Heart left ventricle (tissue), 16 donors: ENCODE measurements around the gene CACNG7. TPM values are rescaled to one million over a fixed set of nuclear protein-coding genes. Genes with fewer than 3 reads are reported as not detected.
"Not testable (repeated sequence)": the region's sequence is repeated elsewhere in the genome, so short reads cannot be mapped to it uniquely, and the experiment has no call there.

Experiments
- ATAC-seq, 4 donors: fragments of 200-7000 bp; cut with Tn5 transposase; one replicate each; pipeline ENCODE4 v1.9.1; 2020 to 2022; ENCODE audit warnings: moderate library complexity in 4 of 4, mild to moderate bottlenecking in 3 of 4, moderate number of reproducible peaks in 1 of 4
- DNase-seq, 5 donors: peaks; one replicate each; pipeline ENCODE4 v3.0.0-alpha.2; 2020
- H3K27ac ChIP-seq, 12 donors: fragments of 200-600 bp; sonication (generic) in 4 of 12; one replicate each; pipeline versions ENCODE4 v1.5.0 to v1.8.0; 2016 to 2022; ENCODE audit warnings: mild to moderate bottlenecking in 2 of 12
- H3K27me3 ChIP-seq, 9 donors: fragments of 200-600 bp; sonication (generic) in 2 of 9; one replicate each; pipeline versions ENCODE4 v1.5.1 to v1.8.0; 2016 to 2022; ENCODE audit warnings: mild to moderate bottlenecking in 3 of 9
- H3K36me3 ChIP-seq, 9 donors: fragments of 200-600 bp; sonication (generic) in 2 of 9; one replicate each; pipeline versions ENCODE4 v1.5.0 to v1.8.0; 2018 to 2022; ENCODE audit warnings: mild to moderate bottlenecking in 2 of 9
- H3K4me1 ChIP-seq, 12 donors: fragments of 200-600 bp; sonication (generic) in 4 of 12; one replicate each; pipeline versions ENCODE4 v1.5.0 to v1.8.0; 2016 to 2022; ENCODE audit warnings: mild to moderate bottlenecking in 3 of 12
- H3K4me3 ChIP-seq, 12 donors: fragments of 200-600 bp; sonication (generic) in 4 of 12; one replicate each; pipeline versions ENCODE4 v1.5.0 to v1.8.0; 2017 to 2022; ENCODE audit warnings: mild to moderate bottlenecking in 9 of 12, moderate library complexity in 4 of 12
- H3K9me3 ChIP-seq, 12 donors: fragments of 200-600 bp; sonication (generic) in 4 of 12; one replicate each; pipeline versions ENCODE4 v1.5.0 to v1.8.0; 2016 to 2022; ENCODE audit warnings: mild to moderate bottlenecking in 1 of 12
- POLR2A ChIP-seq, 2 donors: fragments of 450-650 bp; IDR thresholded peaks; one replicate each; pipeline ENCODE4 v1.6.1; 2017; ENCODE audit warnings: antibody characterized with exemption in 2 of 2, mild to moderate bottlenecking in 2 of 2, moderate library complexity in 2 of 2
- WGBS, 4 donors: extraction: QIAGEN DNeasy Blood & Tissue Kit in 2 of 4; methylation state at CpG; one replicate each; pipeline versions ENCODE4 v1.1.5 to v1.1.7; 2013 to 2018; 5-methylcytosine and 5-hydroxymethylcytosine counted together
- intact Hi-C, 10 donors: fragments of 100-400 bp; cut with DNase I; formaldehyde crosslinking; loops; one replicate each; pipeline versions ENCODE4 v1.11.1 to v1.14.2; 2022
- polyA plus RNA-seq, 2 donors: library from polyadenylated mRNA; stranded (reverse); fragments of 200-250 nt; gene quantifications; one replicate each; pipeline ENCODE4 v1.2.3, GENCODE V29; 2013
- total RNA-seq, 9 donors: library from RNA; depleted of rRNA in 2 of 9; stranded (reverse); fragments of >200 nt in 2 of 9; fragmentation: NEBNext Ultra II Directional in 3 of 9; extraction: Animal tissue kit (Norgen Biotek cat#: 25700) in 3 of 9; gene quantifications; one replicate each; pipeline versions ENCODE4 v1.1.0 to v1.2.4, GENCODE V29; 2016 to 2023
- TF ChIP-seq, protein P1 (sequence below), 12 donors: fragments of 200-600 bp; sonication (generic) in 4 of 12; IDR thresholded peaks; one replicate each; pipeline versions ENCODE4 v1.5.0 to v1.8.0; 2018 to 2022; ENCODE audit warnings: antibody characterized with exemption in 12 of 12, mild to moderate bottlenecking in 5 of 12
- donor health status: ischemic (EF 13 %, LVEDD 7.1; RV severe dilation, severe dysfunction).
- donor health status: healthy with polysubstance abuse.
- donor health status: DM: no; HTN: yes; CAD: no.
- donor health status: DM: no; HTN: no; CAD: no.
- donor health status: ischemic (EF 25% LVEDD 6.9; RV normal size, moderate dysfunction).
- donor health status: ischemic (EF 25% LVEDD 5.7; RV mildly dilated, moderate dysfunction).
- donor health status: healthy.
- donor health status: DM: yes; HTN: yes; CAD: no.
- donor health status: ischemic (EF 35%, LVEDD 5.7; RV mildly dilated, moderate dysfunction).
- donor health status: nonischemic (EF 11% LVEDD 7.7; RV severe dilation, severe dysfunction).
- donor health status: DM: yes; HTN: yes; CAD: no.
- donor health status: PGD.
- donor health status: ischemic (EF 29% LVEDD 5.4; RV normal size, mild dysfunction).
- donor health status: nonischemic (EF 23%, LVEDD 6.1; RV moderate dilation, normal function).

The CACNG7 gene
- total and polyA plus RNA-seq, 11 donors, result not detected

GRCh38 chr19:53868091-53868891 is 40.8 kb upstream of the CACNG7 start:
- peaks cover 0 to 30% (median 19%) of the 10 kb centered on the region in 9 donors for H3K36me3 ChIP-seq
- peak overlapping the region; percentile 67 to 96 (median 90) for H3K4me3 ChIP-seq
- WGBS, 4 donors, result 0 to 4% (median 1%) methylated on average over 27 to 36 of the region's 37 CpGs
- H3K27ac ChIP-seq, result peak overlapping the region; percentile 85 to 99 (median 94)
- intact Hi-C loops, result loop anchor here in 2 of 10 donors (5.0 kb wide), 2 partner anchors 234 to 324 kb away; partner anchors contain the start of genes NDUFA3 (in 1 of the 2), OSCAR (in 1 of the 2) and TSEN34 (in 1 of the 2)
- ATAC-seq, result peak in 3 of 4 donors; percentile 2 to 23 (median 11)
- TF ChIP-seq, protein P1, sequence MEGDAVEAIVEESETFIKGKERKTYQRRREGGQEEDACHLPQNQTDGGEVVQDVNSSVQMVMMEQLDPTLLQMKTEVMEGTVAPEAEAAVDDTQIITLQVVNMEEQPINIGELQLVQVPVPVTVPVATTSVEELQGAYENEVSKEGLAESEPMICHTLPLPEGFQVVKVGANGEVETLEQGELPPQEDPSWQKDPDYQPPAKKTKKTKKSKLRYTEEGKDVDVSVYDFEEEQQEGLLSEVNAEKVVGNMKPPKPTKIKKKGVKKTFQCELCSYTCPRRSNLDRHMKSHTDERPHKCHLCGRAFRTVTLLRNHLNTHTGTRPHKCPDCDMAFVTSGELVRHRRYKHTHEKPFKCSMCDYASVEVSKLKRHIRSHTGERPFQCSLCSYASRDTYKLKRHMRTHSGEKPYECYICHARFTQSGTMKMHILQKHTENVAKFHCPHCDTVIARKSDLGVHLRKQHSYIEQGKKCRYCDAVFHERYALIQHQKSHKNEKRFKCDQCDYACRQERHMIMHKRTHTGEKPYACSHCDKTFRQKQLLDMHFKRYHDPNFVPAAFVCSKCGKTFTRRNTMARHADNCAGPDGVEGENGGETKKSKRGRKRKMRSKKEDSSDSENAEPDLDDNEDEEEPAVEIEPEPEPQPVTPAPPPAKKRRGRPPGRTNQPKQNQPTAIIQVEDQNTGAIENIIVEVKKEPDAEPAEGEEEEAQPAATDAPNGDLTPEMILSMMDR (IDR thresholded peaks at IDR 0.05), result no peak
- no peak for TF ChIP-seq POLR2A (IDR thresholded peaks at IDR 0.05)
- no peaks in the 10 kb centered on the region for H3K27me3 ChIP-seq
- DNase-seq, result peak; percentile 52 to 82 (median 76)
- peaks cover 3 to 54% (median 26%) of the 10 kb centered on the region in 12 donors for H3K4me1 ChIP-seq
- no peaks in the 10 kb centered on the region for H3K9me3 ChIP-seq

- peaks cover 0 to 39% (median 27%) of the 10 kb centered on the region in 9 donors for H3K36me3 ChIP-seq
- H3K4me1 ChIP-seq, result peaks cover 3 to 62% (median 26%) of the 10 kb centered on the region in 12 donors
- ATAC-seq (peak; percentile 28 to 74 (median 70)), DNase-seq (peak; percentile 91 to 95 (median 94))
- peak; percentile 60 to 61 for TF ChIP-seq POLR2A (IDR thresholded peaks at IDR 0.05)
- TF ChIP-seq, protein P1 (IDR thresholded peaks at IDR 0.05), result peak in 10 of 12 donors; percentile 12 to 46 (median 28)
- H3K9me3 ChIP-seq, result no peaks in the 10 kb centered on the region
- H3K27ac ChIP-seq, result peak overlapping the region; percentile 85 to 99 (median 94)
- intact Hi-C loops, result loop anchor here in 2 of 10 donors (5.0 kb wide), 2 partner anchors 233 to 323 kb away; partner anchors contain the start of genes NDUFA3 (in 1 of the 2), OSCAR (in 1 of the 2) and TSEN34 (in 1 of the 2)
- no peaks in the 10 kb centered on the region for H3K27me3 ChIP-seq
- H3K4me3 ChIP-seq, result peak overlapping the region; percentile 67 to 96 (median 90)
- 1 to 2% (median 1%) methylated on average over 23 to 75 of the region's 75 CpGs for WGBS, 4 donors
Measured at GRCh38 chr19:53868892-53869804, 39.9 kb upstream of the CACNG7 start.

GRCh38 chr19:53869805-53870484 is 39.1 kb upstream of the CACNG7 start:
- H3K27ac ChIP-seq, result peak overlapping the region; percentile 85 to 99 (median 94)
- intact Hi-C loops, result loop anchor here in 3 of 10 donors (5.0 to 10.0 kb wide), 4 partner anchors 232 to 592 kb away; partner anchors contain the start of genes NDUFA3 (in 2 of the 3), OSCAR (in 2 of the 3), LENG9 (in 1 of the 3) and TSEN34 (in 1 of the 3)
- H3K4me1 ChIP-seq, result peaks cover 3 to 68% (median 26%) of the 10 kb centered on the region in 12 donors

More at GRCh38 chr19:53869805-53870484, 39.1 kb upstream of the CACNG7 start:
- 5 to 35% (median 7%) methylated on average over 2 to 24 of the region's 24 CpGs for WGBS, 4 donors
- peaks cover 0 to 47% (median 32%) of the 10 kb centered on the region in 9 donors for H3K36me3 ChIP-seq
- not testable (repeated sequence) for DNase-seq, H3K27me3 ChIP-seq, ATAC-seq, H3K9me3 ChIP-seq
- H3K4me3 ChIP-seq, result peak overlapping the region; percentile 67 to 96 (median 90)
